GM18508 (cell line): ENCODE results near the gene HNRNPLL.
A peak's percentile ranks its signal among the peaks of the same experiment; 100 is the strongest.

Experiments used
- ATAC-seq: cut with Tn5 transposase; IDR thresholded peaks from one replicate; pipeline ENCODE4 v1.9.1; 2021; ENCODE audit warnings: moderate number of reproducible peaks; ENCODE audit not compliant: insufficient read depth, unreplicated experiment

HNRNPLL gene

DNA sequence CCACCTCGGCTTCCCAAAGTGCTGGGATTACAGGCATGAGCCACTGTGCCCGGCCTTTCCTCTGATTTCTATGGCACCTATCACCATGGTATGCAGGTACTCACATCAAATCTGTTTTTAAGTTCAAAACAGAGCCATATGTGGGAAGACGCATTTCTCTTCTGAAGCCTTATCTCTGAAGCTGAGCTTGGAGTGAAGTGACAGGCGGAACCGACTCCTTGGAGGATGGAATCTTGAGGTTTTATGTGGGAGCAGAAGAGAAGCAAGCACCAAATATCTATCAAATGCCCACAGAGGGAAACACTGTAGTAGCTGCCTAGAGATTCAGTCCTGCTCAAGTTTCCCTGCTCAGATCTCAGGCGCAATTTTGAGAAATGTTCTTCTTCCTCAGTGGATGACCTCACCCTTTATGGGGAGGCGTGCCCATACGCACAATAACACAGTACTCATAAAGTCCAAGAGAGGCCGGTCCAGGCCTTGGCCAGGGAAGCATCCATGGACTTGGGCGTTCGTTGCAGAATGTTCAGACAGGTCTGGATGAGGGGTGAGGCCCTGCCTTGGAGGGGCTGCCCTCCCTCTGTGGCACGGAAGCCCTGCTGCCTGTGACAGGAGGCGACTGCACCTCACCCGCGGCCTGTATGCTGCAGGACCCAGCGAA lies 67.9 kb downstream of the HNRNPLL start:
- no peak for ATAC-seq

DNA sequence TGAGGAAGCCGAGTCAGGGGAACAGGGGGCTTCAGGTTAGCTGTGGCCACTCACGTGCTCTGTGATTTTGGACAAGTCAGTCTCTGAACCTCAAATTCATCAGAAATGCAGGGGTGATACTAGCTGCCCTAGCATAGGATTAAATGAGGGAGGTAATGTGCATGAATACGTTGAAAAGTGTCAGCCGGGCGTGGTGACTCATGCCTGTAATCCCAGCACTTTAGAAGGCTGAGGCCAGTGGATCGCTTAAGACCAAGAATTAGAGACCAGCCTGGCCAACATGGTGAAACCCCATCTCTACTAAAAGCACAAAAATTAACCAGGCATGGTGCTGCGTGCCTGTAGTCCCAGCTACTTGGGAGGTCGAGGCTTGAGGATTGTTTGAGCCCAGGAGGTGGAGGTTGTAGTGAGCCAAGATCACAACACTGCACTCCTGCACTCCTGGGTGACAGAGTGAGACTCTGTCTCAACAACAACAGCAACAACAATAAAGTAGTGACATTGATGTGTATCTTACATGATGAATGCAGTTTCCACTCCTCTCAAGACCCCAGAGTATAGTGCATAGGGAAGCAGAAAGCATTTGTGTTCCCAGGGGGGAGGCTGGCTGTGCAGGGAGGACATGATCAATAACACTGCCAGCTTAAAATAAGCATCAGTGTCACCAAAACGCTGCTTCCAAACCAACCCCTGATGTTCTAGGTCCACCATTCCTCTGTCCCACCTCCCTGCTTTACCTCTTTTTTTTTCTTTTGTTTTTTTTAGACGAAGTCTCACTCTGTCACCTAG lies 68.8 kb downstream of the HNRNPLL start:
- ATAC-seq: no peak

DNA sequence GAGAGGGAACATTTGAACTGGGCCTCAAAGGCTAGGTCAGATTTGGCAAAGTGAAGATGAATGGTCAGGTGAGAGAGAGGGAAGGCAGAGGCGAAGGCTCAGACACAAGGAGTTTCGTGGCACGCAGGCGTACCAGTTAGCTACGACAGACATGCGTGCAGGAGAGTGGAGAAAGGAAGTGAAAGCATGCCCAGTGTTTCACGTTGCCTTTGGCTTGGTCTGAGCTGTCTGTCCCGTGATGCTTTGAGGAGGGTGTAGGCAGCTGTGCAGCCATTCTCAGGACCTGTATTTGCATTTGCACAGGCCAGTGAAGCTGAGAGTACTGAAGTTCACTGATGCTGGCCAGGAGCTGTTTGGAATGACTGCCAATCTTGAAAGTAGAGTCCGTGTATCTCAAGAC lies 69.5 kb downstream of the HNRNPLL start:
- peak; percentile 89 for ATAC-seq

DNA sequence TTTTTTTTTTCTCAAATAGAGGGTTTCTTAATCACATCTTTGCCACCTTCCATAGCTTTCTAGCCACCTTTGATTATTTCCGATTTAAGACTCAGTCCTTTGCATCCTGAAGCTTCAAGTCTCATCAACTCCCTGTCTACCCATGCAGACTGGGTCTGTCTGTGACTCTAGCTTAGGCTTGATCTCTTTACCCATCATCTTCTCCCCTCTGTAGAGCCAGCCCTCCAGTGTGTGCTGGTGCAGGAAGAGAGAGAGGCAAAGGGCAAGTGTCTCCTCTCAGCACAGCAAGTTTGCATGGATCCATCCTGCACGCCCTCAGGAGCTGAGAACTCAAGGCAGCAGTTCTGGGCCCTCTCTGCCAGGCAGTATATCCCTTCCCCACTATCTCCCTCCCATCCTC lies 70.4 kb downstream of the HNRNPLL start:
- ATAC-seq: no peak

DNA sequence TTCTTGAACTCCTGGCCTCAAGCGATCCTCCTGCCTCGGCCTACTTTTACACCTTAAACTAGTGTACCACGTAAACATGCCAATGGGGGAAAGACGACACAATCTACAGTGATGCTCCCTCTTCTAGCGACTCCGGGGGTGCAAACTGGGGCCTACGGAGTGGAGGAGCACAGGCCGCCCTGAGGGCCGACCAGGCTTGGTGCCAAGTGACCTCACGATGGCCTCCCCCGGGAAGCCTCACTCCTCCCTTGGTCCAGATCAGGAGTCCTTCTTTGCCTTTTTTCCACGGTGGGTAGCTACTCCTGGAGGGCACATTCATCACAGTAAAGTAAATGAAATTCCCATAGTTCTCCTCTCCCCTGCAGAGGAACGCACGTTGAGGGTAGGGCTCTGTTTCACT lies 73.5 kb downstream of the HNRNPLL start:
- ATAC-seq: no peak

DNA sequence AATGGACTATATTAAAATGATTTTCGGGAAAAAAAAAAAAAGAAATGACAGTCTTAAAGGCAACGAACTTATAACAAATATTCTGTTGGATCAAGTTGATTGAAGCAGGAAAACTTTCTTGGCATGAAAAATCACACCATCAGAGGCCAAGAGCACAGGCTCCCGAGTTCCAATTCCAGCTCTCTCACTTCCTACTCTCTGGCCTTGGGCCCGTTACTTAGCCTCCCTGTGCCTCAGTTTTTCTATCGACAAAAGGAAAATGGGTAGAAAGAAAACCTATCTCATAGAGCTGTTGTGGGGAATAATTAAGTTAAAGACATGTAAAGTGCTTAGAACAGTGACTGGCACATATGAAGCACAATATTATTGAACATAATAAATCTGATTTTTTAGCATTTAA lies 74.2 kb downstream of the HNRNPLL start:
- ATAC-seq: no peak

DNA sequence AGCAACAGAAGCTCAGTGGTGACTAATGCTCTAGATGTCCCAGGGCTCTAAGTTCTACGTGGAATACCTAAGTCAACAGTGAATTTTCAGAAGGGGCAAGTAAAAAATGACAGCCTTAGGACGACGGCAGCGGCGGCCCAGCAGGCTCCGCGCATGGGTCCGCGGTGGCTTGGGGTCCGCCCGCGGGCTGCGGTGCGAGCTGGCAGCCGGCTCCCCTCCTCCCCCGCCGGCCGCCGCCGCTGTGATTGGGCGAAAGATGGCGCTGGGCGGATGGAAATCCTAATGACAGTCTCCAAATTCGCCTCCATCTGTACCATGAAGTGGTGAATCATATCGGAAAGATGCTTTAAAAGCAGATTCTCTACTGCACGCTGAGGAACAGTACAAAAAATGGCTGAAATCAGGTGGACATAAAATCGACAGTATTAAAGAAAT lies 74.7 kb downstream of the HNRNPLL start:
- no peak for ATAC-seq

DNA sequence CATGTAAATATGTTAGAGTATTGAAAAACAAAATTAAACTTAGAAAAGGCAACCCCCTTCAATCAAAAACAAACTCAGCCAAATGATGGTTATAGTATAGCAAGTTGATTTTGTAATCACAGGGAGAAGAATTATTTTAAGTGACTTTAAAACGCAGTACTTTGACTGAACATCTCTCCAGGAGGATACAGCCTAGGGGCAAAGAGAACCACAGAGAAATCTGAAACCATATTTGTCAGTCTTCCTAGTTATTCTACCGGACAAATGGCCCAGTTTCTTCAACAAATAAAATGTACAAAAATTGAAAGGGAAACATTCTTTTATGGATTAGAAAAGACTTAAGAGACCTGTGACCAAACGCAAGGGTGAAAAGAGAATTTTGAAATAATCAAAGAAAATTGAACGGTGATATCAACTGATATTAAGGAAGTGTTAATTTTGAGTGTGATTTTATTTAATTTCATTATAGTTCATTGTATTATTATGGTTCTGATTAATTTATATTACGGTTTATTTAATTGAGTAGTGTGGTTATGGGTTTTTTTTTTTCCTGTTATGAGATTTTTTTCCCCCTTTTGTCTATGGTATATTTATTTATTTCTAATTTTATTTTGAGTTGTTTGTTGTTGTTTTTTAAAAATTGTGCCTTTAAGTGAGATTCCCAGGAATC lies 75.3 kb downstream of the HNRNPLL start:
- ATAC-seq: no peak

DNA sequence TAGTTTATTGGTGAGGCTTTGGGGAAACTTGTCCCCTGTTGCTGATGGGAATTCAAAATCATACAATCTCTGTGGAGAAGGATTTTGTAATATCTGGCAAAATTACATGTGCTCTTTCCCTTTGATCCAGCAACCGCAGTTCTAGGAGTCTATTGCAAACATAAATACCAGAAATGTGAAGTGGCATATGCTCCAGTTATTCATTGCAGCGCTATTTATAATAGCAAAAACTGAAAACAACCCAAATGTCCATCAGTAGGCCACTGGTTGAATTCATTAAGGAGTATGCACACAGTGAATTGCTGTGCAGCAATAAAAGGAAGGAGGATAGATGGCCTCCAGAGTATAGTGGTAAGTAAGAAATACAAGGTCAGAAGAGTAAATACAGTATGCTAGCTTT lies 76.5 kb downstream of the HNRNPLL start:
- no peak for ATAC-seq

DNA sequence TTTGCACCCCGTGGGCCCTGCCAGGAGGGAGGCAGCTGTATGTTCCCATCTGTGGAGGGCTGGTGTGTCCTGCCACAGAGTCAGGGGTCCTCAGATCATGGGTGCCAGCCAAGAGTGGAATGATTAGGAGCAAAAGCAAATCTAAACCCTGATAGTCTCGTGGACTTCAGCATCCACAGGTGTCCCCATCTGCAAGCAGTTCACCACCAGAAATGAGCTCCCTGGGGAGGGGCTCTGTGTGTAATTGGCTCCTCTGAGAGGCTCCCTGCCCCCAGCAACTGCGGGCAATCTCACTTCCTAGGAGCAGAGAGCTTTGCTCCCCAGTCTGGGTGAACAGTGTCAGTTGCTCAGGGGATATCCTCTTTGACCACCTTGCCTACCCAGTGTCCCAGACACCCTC lies 78.1 kb downstream of the HNRNPLL start:
- ATAC-seq: no peak

DNA sequence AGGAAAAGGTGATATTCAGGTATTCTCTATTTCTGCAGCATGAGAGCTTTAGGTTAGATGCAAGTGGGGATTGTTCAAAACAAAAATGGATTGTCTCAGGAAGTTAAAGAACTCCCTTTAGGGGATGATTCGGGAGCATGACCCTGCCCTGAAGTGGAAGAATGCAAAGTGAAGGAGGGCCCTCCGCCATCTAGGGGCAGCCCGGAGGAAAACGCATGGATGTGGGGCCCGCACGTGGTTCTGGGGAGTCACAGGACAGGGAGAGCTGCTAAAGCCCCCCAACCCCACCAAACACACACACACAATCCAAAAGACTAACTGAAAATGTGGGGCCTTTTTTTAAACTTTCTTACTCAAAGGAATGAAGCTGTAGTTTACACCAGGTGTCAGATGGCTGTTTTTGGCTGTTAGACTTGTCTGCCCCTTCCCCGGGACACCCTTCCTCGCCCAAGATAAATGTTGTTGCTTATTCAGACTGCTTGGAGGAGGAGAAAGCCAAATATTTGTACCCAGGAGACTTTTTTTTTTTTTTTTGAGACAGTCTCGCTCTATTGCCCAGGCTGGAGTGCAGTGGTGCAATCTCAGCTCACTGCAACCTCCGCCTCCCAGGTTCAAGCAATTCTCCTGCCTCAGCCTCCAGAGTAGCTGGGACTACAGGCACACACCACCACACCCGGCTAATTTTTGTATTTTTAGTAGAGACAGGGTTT lies 78.8 kb downstream of the HNRNPLL start:
- no peak for ATAC-seq

DNA sequence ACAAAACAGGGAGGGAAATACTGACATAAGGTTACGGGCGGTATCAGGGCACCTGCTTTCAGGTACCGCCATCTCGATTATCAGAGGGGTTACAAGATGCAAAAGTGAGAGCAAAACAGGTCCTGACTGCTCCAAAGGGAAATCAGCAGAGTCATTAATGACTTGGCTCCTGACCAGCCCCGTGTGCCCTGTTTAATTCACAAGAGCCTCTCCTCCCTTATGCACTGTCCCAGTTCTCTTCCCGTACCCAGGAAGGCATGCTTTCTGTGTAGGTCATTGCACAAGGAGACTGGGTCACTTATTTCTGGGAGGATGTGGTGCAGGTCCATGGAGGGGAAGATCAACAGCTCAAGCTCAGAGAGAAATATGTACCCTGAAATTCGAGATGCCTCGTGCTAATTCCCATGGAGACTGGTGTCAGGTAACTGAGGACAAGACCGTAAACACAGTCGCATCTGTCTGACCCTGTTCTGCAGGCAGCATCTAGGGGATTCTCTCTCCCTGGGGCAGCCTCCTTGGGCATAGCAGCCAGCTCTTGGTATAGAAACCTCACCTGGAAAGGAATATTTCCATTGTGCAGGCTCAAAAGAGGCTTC lies 79.9 kb downstream of the HNRNPLL start:
- ATAC-seq: no peak

DNA sequence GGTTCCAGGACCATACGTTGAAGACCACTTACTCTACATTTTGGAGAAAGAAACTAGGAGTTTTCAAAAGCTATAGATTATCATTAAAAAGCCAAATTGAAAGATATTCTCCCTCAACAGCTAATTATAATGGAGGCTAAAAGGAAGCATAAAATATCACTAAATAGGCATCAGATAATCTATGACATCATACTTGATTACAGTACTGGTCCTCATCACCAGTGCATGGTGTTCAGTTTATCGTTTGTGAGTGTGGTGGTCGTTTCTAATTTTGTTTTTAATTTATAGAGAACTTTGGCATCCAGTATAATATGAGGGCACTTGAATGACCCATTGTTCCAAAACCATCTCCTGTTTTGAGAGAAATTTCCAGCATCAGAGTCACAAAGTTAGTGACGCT lies 80.9 kb downstream of the HNRNPLL start:
- no peak for ATAC-seq

DNA sequence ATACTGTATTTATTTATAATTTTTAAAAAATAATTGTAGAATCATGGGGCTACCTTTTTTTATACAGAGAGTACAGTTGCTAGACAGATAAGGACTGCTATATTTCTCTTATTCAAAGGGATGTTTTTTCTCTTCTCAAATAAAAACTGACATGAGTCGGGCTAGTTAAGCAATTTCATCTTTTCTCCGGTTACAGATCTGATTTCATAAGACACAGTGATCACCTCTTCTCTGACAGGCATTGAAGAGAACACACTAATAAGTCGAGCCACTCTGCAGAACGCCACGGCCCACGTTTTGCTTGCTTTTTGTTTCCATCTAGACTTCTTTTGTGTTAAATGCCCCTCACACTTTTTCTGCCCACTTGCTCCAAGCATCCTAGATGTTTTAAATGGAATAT lies 85.4 kb downstream of the HNRNPLL start:
- ATAC-seq: no peak

DNA sequence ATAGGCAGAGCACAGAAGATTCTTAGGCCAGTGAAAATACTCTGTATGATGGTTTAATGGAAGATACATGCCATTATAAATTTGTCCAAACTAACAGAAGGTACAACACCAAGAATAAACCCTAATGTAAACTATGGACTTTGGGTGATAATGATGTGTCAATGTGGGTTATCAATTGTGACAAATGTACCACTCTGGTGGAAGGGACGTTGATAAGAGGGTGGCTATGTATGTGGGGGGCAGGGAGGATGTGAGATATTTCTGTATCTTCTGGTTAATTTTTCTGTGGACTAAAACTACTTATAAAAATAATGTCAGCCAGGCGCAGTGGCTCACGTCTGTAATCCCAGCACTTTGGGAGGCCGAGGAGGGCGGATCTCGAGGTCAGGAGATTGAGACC lies 86.2 kb downstream of the HNRNPLL start:
- ATAC-seq: no peak

DNA sequence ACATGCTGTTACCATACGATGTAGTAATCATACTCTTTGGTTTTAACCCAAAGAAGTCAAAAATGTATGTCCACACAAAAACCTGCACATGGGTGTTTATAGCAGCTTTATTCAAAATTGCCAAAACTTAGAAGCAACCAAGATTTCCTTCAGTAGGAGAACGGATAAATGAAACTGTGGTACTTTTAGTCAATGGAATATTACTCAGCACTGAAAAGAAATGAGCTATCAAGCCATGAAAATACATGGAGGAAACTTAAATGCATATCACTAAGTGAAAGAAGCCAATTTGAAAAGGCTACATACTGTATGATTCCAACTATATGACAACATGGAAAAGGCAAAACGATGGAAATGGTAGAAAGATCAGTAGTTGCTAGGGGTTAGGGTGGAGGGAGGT lies 86.6 kb downstream of the HNRNPLL start:
- ATAC-seq: no peak

DNA sequence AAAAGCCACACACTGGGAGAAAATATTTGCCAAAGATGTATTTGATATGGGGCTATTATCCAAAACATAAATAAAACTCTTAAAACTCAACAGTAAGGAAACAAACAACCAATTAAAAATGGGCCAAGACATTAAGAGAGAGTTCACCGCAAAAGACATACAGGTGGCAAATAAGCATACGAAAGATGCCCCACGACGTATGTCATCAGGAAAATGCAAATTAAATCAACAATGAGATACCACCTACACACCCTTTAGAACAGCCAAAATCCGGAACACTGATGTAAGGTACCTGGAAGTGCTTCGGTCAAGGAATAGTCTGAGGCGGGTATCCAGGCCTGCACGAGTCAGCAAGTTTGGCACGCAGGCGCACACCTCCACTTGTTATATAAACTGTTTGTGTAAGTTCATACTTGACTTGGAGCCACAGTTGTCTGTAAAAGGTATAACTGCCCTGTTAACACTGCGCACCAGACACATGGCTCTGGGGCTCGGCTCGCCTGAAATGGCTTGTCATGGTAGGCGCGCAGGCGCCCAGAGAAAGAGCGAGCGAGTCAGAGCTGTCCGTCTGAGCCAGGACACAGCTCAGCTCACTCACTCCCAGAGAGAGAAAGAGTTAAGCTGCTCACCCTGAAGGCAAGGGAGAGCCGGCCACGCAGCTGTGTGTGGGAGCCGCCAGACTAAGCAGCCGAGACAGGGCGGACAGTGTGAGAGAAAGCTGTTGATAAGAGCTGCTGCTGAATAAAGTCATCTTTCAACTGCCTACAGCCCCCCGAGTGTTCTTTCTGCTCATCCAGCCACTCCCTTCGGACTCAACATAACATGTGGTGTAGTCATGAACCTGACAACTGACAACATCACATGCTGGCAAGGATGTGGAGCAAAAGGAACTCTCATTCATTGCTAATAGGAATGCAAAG lies 87.3 kb downstream of the HNRNPLL start:
- ATAC-seq: no peak

DNA sequence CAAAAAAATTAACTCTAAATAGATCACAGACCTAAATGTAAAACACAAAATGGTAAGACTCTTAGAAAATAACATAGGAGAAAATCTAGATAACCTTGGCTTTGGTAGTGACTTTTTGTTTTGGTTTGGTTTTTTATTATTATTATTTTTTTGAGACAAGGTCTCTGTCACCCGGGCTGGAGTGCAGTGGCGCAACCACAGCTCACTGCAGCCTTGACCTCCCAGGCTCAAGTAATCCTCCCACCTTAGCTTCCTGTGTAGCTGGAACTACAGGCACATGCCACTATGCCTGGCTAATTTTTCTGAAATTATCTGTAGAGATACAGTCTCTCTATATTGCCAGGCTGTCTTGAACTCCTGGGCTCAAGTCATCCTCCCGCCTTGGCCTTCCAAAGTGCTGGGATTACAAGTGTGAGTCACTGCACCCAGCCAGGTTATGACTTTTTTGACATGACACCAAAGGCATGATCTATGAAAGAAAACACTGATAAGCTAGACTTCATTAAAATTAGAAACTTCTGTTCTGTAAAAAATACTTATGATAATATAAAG lies 88.0 kb downstream of the HNRNPLL start:
- ATAC-seq: no peak

DNA sequence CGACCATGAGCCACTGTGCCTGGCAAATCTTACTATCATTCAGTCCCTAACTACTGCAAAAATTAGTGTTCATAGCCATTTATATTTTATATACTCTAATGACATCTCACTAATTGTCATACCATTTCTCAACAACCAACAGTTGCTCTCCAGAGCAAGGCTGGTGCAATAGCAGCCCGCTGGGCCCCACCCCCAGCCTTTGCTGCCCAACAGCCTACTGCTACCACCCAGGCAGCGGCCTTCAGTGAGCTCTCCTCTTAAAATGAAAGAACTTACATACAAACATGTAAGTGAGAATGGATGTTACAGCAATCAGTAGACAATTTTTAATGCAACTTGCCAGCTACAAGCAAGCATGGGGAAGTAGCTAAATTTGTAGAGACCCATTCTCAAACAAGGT lies 90.5 kb downstream of the HNRNPLL start:
- ATAC-seq: no peak
